Loucy (cell line): ENCODE data around the gene SUPT20HL1.

Source experiments
- H2AFZ ChIP-seq: fragments of 200-600 bp; sonication (generic); 2 replicates; pipeline ENCODE4 v1.6.0; 2016; ENCODE audit warnings: antibody characterized with exemption, mild to moderate bottlenecking, low read length, moderate library complexity
- H3F3A ChIP-seq: fragments of 200-600 bp; 2 replicates; pipeline ENCODE4 v1.6.0; 2016; ENCODE audit warnings: antibody characterized with exemption, low read depth, mild to moderate bottlenecking
- H3K27me3 ChIP-seq: fragments of 200-600 bp; sonication (generic); 2 replicates; pipeline ENCODE4 v1.6.1; 2014; ENCODE audit warnings: low read length, mild to moderate bottlenecking; ENCODE audit not compliant: insufficient read depth, poor library complexity, severe bottlenecking
- H3K36me3 ChIP-seq: fragments of 200-600 bp; sonication (generic); 2 replicates; pipeline ENCODE4 v1.6.1; 2016; ENCODE audit warnings: low read length; ENCODE audit not compliant: insufficient read depth
- H3K4me1 ChIP-seq: fragments of 200-600 bp; sonication (generic); 2 replicates; pipeline ENCODE4 v1.5.1; 2014; ENCODE audit warnings: low read length, mild to moderate bottlenecking; ENCODE audit not compliant: insufficient read depth, poor library complexity, severe bottlenecking
- H3K4me2 ChIP-seq: fragments of 200-600 bp; sonication (generic); 2 replicates; pipeline ENCODE4 v1.6.0; 2014; ENCODE audit warnings: antibody characterized with exemption, low read length, low read depth, mild to moderate bottlenecking; ENCODE audit not compliant: poor library complexity, severe bottlenecking
- H3K4me3 ChIP-seq: fragments of 200-600 bp; sonication (generic); 2 replicates; pipeline ENCODE4 v1.5.1; 2014; ENCODE audit warnings: low read length, mild to moderate bottlenecking, mixed read lengths; ENCODE audit not compliant: poor library complexity, severe bottlenecking
- H3K79me2 ChIP-seq: fragments of 200-600 bp; sonication (generic); 2 replicates; pipeline ENCODE4 v1.6.1; 2014; ENCODE audit warnings: low read length; ENCODE audit not compliant: insufficient read depth
- H3K9ac ChIP-seq: fragments of 200-600 bp; sonication (generic); 2 replicates; pipeline ENCODE4 v1.6.0; 2014; ENCODE audit warnings: mild to moderate bottlenecking, low read depth, low read length, moderate library complexity; ENCODE audit not compliant: poor library complexity, severe bottlenecking
- H3K9me2 ChIP-seq: fragments of 200-600 bp; sonication (generic); replicated peaks from 2 replicates; pipeline ENCODE4 v1.6.1; 2016; ENCODE audit warnings: low read depth, low read length, mixed read lengths
- H3K9me3 ChIP-seq: fragments of 200-600 bp; sonication (generic); 2 replicates; pipeline ENCODE4 v1.6.1; 2014; ENCODE audit warnings: mild to moderate bottlenecking, antibody characterized with exemption, low read length, low read depth; ENCODE audit not compliant: insufficient read depth
- H4K20me1 ChIP-seq: fragments of 200-600 bp; sonication (generic); 2 replicates; pipeline ENCODE4 v1.6.0; 2014; ENCODE audit warnings: antibody characterized with exemption, low read length, mild to moderate bottlenecking; ENCODE audit not compliant: insufficient read depth, poor library complexity, severe bottlenecking
- EZH2phosphoT487 ChIP-seq: fragments of 200-600 bp; IDR thresholded peaks from 2 replicates; pipeline ENCODE4 v1.6.1; 2018; ENCODE audit warnings: antibody characterized with exemption, mild to moderate bottlenecking, moderate library complexity, borderline replicate concordance
- TF ChIP-seq, protein P1 (sequence below): fragments of 200-600 bp; sonication (generic); conservative IDR thresholded peaks from 2 replicates; pipeline ENCODE4 v1.5.1; 2014; ENCODE audit warnings: mild to moderate bottlenecking, antibody characterized with exemption, low read length

SUPT20HL1 gene

GRCh38 chrX:24339911-24340310 lies 20.5 kb upstream of the SUPT20HL1 start:
- Histone ChIP-seq H3K9me2 (no peaks in the 10 kb centered on the region), H3K9ac (no peak overlapping the region), H3K36me3 (no peaks in the 10 kb centered on the region), H3K4me1 (no peaks in the 10 kb centered on the region), H3F3A (no peaks in the 10 kb centered on the region), H3K79me2 (no peaks in the 10 kb centered on the region), H2AFZ (no peak overlapping the region), H3K4me2 (no peak overlapping the region), H4K20me1 (no peaks in the 10 kb centered on the region), H3K9me3 (no peaks in the 10 kb centered on the region), H3K4me3 (no peak overlapping the region), H3K27me3 (no peaks in the 10 kb centered on the region)
- TF ChIP-seq, protein P1, sequence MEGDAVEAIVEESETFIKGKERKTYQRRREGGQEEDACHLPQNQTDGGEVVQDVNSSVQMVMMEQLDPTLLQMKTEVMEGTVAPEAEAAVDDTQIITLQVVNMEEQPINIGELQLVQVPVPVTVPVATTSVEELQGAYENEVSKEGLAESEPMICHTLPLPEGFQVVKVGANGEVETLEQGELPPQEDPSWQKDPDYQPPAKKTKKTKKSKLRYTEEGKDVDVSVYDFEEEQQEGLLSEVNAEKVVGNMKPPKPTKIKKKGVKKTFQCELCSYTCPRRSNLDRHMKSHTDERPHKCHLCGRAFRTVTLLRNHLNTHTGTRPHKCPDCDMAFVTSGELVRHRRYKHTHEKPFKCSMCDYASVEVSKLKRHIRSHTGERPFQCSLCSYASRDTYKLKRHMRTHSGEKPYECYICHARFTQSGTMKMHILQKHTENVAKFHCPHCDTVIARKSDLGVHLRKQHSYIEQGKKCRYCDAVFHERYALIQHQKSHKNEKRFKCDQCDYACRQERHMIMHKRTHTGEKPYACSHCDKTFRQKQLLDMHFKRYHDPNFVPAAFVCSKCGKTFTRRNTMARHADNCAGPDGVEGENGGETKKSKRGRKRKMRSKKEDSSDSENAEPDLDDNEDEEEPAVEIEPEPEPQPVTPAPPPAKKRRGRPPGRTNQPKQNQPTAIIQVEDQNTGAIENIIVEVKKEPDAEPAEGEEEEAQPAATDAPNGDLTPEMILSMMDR, result no peak
- no peak for TF ChIP-seq EZH2phosphoT487

- Histone ChIP-seq H3K9me3 (no peaks in the 10 kb centered on the region), H2AFZ (no peak overlapping the region)
Observed at GRCh38 chrX:24340501-24340900, 19.9 kb upstream of the SUPT20HL1 start.

GRCh38 chrX:24341795-24342194 lies 18.6 kb upstream of the SUPT20HL1 start:
- TF ChIP-seq EZH2phosphoT487, result no peak
- TF ChIP-seq, protein P1, result no peak
- no peaks in the 10 kb centered on the region for H3K79me2 ChIP-seq
- H3K36me3 ChIP-seq, result no peaks in the 10 kb centered on the region

More at GRCh38 chrX:24340501-24340900, 19.9 kb upstream of the SUPT20HL1 start:
- Histone ChIP-seq H4K20me1 (no peaks in the 10 kb centered on the region), H3F3A (no peaks in the 10 kb centered on the region), H3K9me2 (no peaks in the 10 kb centered on the region), H3K4me2 (no peak overlapping the region), H3K36me3 (no peaks in the 10 kb centered on the region), H3K79me2 (no peaks in the 10 kb centered on the region), H3K4me3 (no peak overlapping the region), H3K27me3 (no peaks in the 10 kb centered on the region), H3K4me1 (no peaks in the 10 kb centered on the region), H3K9ac (no peak overlapping the region)
- TF ChIP-seq, protein P1, result no peak
- no peak for TF ChIP-seq EZH2phosphoT487

More at GRCh38 chrX:24341795-24342194, 18.6 kb upstream of the SUPT20HL1 start:
- H3F3A ChIP-seq, result no peaks in the 10 kb centered on the region
- no peaks in the 10 kb centered on the region for H3K9me3 ChIP-seq
- no peaks in the 10 kb centered on the region for H4K20me1 ChIP-seq
- no peak overlapping the region for H3K4me2 ChIP-seq
- H3K9ac ChIP-seq, result no peak overlapping the region
- no peak overlapping the region for H3K4me3 ChIP-seq
- H2AFZ ChIP-seq, result no peak overlapping the region
- H3K27me3 ChIP-seq, result no peaks in the 10 kb centered on the region
- no peaks in the 10 kb centered on the region for H3K9me2 ChIP-seq
- no peaks in the 10 kb centered on the region for H3K4me1 ChIP-seq
